Measurements from ENCODE around the gene CYBB.
"Not testable (repeated sequence)": the region's sequence is repeated elsewhere in the genome, so short reads cannot be mapped to it uniquely, and the experiment has no call there.

CYBB gene

GRCh38 chrX:37779857-37780256 is at the start of gene CYBB:
Gene CYBB (plus strand): TSS chrX:37780059. CDS start chrX:37780078, 19 bp downstream.
- DNase-seq: no peak

GRCh38 chrX:37745354-37745753 is 34.5 kb upstream of the CYBB start:
- peak; percentile 23 for DNase-seq

- DNase-seq: no peak
These were observed 34.0 kb upstream of the CYBB start for GRCh38 chrX:37745835-37746217.

- no peak for DNase-seq
These were observed 33.5 kb upstream of the CYBB start for GRCh38 chrX:37746218-37746941.

- DNase-seq: no peak
These were observed 32.9 kb upstream of the CYBB start for GRCh38 chrX:37746951-37747350.

- no peak for DNase-seq
These were observed 27.6 kb upstream of the CYBB start for GRCh38 chrX:37752281-37752680.

- no peak for DNase-seq
These were observed 26.9 kb upstream of the CYBB start for GRCh38 chrX:37752936-37753335.

- DNase-seq: no peak
These were observed 26.5 kb upstream of the CYBB start for GRCh38 chrX:37753384-37753783.

GRCh38 chrX:37754516-37754915 is 25.3 kb upstream of the CYBB start:
- no peak for DNase-seq

GRCh38 chrX:37755025-37755424 is 24.8 kb upstream of the CYBB start:
- DNase-seq: no peak

GRCh38 chrX:37757082-37757481 is 22.8 kb upstream of the CYBB start:
- DNase-seq: no peak

- no peak for DNase-seq
These were observed 20.5 kb upstream of the CYBB start for GRCh38 chrX:37759351-37759750.

- no peak for DNase-seq
These were observed 19.9 kb upstream of the CYBB start for GRCh38 chrX:37759878-37760418.

- DNase-seq: no peak
These were observed 16.5 kb upstream of the CYBB start for GRCh38 chrX:37763400-37763799.

- no peak for DNase-seq
These were observed 14.4 kb upstream of the CYBB start for GRCh38 chrX:37765507-37765906.

- no peak for DNase-seq
These were observed 12.4 kb upstream of the CYBB start for GRCh38 chrX:37767430-37767829.

- not testable (repeated sequence) for DNase-seq
These were observed 11.0 kb upstream of the CYBB start for GRCh38 chrX:37768866-37769265.

- no peak for DNase-seq
These were observed 3.4 kb upstream of the CYBB start for GRCh38 chrX:37776283-37776986.

GRCh38 chrX:37776987-37777325 is 2.9 kb upstream of the CYBB start:
- no peak for DNase-seq

- DNase-seq: no peak
These were observed 1.2 kb downstream of the CYBB start for GRCh38 chrX:37781081-37781480.

GRCh38 chrX:37781814-37782213 is 2.0 kb downstream of the CYBB start:
- DNase-seq: no peak

- DNase-seq: no peak
These were observed 2.5 kb downstream of the CYBB start for GRCh38 chrX:37782359-37782758.

GRCh38 chrX:37783305-37783704 is 3.4 kb downstream of the CYBB start:
- DNase-seq: no peak

GRCh38 chrX:37785569-37785968 is 5.7 kb downstream of the CYBB start:
- DNase-seq: no peak

Data from NCI-H2107 (cell line).